Posterior vena cava (tissue), 2 donors: ENCODE data around the gene PRXL2B. TPM values are rescaled to one million over a fixed set of nuclear protein-coding genes. Genes with fewer than 3 reads are reported as not detected.

Experiments
- DNase-seq: peaks from one replicate; pipeline ENCODE4 v3.0.0-alpha.2; 2020; ENCODE audit warnings: low spot score
- intact Hi-C, 2 donors: fragments of 100-400 bp; cut with DNase I; formaldehyde crosslinking; loops; one replicate each; pipeline versions ENCODE4 v1.14.1 to v1.14.2; 2022 to 2023
- long read RNA-seq, 2 donors: library from polyadenylated mRNA; unstranded; transcript quantifications; one replicate each; pipeline ENCODE4 v2.0.0, GENCODE V29; 2020 to 2021
- total RNA-seq, 2 donors: library from RNA; stranded (reverse); fragmentation: NEBNext Ultra II Directional; extraction: Animal tissue kit (Norgen Biotek cat#: 25700); gene quantifications; one replicate each; pipeline ENCODE4 v1.2.1, GENCODE V29; 2021
- donor health status: DM: yes; HTN: yes; CAD: no.
- donor health status: DM: yes; HTN: yes; CAD: no.

Gene PRXL2B, protein sequence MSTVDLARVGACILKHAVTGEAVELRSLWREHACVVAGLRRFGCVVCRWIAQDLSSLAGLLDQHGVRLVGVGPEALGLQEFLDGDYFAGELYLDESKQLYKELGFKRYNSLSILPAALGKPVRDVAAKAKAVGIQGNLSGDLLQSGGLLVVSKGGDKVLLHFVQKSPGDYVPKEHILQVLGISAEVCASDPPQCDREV
- 10 to 100 TPM; 11.4 to 12.2 TPM for total RNA-seq
- long read RNA-seq, donor 1, partial matches to known transcripts, result 1 of 8 reads
- long read RNA-seq, donor 1, other reads (novel, unspliced or antisense), result 3 of 8 reads
- long read RNA-seq, donor 2, transcript PRXL2B-203 (7 exons, 2,689 nt), result minor isoform, 6 of 26 reads
- long read RNA-seq, donor 2, transcript PRXL2B-204 (7 exons, 2,749 nt), result major isoform, 7 of 26 reads
- long read RNA-seq, donor 2, partial matches to known transcripts, result 3 of 26 reads
- long read RNA-seq, donor 2, other reads (novel, unspliced or antisense), result 10 of 26 reads

DNA sequence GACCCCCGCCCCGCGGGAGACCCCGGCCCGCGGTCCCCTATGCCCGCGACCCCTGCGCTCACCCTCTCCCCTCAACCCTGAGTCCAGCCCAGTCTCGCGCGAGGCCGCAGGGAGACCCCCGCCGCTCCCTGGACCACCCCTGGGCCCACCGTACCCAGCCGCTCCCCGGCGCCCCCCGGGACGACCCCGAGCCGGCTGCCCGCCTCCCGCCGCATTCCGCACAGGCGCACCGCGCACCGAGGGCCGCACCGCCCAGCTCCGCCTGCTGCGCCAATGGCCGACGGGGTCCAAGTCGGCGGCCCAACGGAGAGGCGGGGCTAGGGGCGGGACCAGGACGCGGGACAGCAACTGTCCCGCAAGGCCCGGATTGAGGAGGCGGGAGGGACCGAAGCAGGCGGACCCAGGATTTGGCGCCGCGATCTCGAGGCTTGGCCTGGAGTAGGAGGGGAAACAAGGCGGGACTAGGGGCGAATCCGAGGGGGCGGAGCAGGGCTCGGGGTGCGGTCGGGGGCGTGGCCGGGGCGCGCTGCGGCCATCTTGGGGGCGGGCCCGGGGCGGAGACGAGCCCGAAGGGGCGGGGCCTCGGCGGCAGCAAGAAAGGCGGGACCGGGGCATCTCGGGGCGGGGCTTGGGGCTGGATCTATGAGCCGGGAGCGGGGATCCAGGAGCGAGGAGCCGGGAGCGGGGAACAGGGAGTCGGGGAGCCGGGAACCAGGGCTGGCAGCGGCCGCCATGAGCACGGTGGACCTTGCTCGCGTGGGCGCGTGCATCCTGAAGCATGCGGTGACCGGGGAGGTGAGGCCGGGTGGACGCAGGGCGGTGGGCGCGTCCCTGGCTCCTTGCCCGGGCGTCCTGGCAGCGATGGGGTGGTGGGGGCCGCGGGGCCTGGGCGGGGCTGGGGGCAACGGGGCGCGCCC is at the start of gene PRXL2B:
Gene PRXL2B, plus strand, starts transcription at position 624 of the 917 bp plus-strand sequence. Its CDS starts 109 bp downstream, at position 733.
- peak; percentile 100 for DNase-seq
- intact Hi-C loops, result no loop called here

DNA sequence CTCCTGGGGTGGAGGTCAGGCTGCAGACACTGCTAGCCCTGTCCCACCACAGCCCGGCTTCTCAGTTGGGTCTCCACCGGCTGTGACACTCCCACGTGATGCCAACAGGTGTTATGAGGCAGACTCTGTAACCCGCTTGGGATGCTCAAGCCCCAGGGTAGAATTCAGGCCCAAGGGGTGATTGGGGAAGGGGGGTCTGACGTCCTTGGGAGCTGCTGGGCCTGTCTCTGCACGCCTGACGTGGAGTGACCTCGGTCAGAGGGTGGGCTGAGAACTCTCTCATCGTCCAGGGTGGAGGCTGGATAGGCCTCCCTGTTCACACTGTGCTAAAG is 48.8 kb upstream of the PRXL2B start:
- no peak for DNase-seq
- intact Hi-C loops, result no loop called here

DNA sequence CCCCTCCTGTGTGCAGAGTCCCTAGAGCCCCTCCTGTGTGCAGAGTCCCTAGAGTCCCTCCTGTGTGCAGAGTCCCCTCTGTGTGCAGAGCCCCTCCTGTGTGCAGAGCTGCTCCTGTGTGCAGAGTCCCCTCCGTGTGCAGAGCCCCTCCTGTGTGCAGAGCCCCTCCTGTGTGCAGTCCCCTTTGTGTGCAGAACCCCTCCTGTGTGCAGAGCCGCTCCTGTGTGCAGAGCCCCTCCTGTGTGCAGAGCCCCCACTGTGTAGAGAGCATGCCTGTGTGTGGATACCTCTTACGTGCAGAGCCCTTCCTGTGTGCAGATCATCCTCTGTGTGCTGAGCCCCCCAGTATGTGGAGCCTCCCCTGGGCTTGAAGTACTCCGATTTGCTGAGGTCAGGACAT is 48.2 kb upstream of the PRXL2B start:
- intact Hi-C loops, result no loop called here
- no peak for DNase-seq

DNA sequence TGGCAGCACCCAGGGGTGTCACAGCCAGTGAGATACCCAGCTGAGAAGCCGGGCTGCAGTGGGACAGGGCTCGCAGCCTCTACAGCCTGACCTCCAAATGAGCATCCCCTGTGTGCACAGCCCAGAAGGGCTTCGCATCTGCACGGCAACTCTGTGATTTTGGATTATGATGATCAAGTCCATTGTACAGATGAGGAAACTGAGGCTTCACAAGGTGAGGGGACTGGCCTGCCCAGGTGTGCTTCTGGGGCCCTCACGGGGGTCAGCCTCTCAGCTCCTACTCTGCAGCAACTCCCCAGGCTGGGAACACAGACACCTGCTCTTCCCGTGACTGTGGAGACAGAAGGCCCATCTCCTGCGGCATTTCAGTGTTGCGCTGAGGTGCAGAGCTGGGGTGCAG is 47.7 kb upstream of the PRXL2B start:
- intact Hi-C loops, result no loop called here
- DNase-seq, result no peak

DNA sequence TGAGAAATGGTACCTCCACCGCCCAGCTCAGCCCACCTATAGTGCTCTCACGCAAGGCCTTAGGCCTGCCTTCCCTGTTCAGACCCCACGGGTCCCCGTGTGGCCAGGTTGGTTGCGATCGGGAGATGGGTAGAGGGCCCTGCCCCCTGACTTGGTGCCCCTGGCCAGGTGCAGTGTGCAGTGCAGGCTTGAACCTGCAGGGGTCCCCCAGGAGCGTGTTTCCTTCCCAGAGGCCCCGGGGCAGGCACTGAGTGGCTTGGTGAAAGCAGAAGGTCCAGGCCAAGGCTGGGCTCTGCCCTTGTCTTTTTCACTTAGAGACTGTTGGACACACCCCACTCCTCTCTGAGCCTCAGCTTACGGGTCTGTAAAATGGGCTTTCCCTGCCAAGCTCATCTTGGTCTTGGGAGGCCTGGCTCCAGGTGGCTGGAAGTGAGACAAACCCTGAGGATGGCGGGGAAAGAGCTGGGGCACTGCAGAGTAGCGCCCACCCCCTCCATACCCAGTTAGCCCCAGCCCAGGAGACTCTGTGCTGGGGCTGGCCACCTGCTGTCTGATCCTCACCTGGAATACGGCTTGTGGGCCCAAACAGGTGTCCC is 47.2 kb upstream of the PRXL2B start:
- intact Hi-C loops, result no loop called here
- no peak for DNase-seq

DNA sequence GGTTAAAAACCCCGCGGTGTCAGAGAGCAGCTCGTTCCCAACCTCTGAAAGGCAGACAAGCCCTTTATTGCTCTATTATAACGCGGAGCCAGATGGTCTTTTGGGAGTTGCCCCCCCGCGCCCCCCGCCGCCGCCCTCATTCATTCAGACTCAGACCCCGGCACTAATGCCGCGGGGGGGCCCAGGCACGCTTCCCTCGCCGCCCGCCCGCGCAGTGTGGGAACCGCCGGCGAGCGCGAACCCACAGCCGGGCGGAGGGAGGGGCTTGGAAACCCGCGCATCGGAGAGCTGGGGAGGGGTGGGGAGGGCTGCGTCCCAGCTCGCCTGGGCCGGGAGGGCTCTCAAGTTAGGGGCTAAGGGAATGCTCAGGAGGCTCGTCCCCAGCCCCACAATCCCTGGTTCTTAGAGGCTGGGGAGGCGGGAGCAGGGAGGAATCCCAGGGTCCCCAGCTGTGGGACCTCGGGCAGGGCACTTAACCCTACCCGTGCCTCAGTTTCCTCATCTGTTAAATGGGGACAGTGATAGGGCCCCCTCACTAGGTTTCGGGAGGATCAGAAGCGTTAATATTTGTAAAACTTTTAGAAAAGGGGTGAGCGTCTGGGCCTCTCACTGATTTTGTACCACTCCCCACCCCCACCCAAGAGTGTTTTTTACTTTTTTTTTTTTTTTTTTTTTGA is 45.6 kb upstream of the PRXL2B start:
- intact Hi-C loops, result no loop called here

DNA sequence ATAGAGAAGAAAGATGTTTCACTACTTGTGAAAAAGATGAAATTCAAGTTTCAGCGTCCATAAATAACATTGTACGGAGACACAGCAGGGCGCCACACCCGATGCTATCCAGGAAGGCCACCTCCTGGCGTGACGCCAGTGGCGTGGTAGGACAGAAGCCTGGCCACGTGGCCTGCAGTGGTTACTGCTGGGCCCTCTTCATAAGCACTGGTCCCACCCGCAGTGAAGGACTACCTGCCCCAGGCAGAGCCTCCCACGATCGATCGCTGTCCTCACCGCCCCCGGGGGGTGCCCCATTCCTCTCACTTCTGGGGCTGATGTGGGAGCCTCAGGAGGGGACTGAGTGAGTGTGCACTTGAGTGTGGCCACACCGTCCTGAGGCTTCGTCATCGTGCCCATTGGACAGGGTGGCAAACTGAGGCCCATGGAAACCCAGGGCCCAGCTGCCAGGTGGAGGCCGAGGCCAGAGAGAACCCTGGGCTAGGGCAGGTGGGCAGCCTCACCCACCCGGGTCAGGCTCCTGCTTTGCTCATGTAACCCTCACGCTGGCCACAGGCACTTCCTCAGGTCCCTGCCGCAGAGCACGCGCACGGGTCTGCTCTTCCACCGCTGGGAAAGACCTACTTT is 44.8 kb upstream of the PRXL2B start:
- no peak for DNase-seq
- intact Hi-C loops, result no loop called here

More for the DNA sequence above, 45.6 kb upstream of the PRXL2B start:
- no peak for DNase-seq

DNA sequence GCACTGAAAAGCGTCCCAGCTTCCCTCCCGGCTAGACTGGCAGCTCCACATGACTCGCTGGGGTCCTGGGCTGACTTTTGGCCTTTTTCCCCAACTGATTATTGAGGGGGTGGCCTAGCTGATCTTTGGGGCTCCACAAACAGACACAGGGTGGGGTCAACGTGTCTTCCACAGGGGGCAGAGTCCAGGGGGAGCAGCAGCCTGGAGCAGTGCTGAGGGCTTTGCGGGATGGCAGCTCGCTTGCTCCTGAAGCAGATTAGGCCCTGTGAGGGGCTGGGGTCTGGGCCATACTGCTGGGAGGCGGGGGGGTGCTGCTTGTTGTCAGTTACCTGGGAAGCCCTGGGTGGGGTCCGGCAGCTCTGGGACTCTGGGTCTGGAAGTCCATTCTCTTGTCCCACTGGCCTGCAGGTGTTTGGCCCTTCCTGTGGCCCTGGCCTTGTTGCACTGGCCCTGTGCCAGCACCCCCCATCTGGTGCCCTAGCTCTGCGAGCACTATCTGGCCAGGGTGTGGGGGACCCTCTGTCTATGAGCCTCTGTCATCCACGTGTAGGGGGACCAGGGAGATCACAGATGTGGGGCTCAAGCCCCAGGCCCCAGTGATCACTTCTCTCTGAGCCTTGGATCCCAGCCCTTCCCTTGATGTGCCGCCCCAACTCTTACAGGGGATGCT is 44.2 kb upstream of the PRXL2B start:
- DNase-seq, result no peak
- intact Hi-C loops, result no loop called here

DNA sequence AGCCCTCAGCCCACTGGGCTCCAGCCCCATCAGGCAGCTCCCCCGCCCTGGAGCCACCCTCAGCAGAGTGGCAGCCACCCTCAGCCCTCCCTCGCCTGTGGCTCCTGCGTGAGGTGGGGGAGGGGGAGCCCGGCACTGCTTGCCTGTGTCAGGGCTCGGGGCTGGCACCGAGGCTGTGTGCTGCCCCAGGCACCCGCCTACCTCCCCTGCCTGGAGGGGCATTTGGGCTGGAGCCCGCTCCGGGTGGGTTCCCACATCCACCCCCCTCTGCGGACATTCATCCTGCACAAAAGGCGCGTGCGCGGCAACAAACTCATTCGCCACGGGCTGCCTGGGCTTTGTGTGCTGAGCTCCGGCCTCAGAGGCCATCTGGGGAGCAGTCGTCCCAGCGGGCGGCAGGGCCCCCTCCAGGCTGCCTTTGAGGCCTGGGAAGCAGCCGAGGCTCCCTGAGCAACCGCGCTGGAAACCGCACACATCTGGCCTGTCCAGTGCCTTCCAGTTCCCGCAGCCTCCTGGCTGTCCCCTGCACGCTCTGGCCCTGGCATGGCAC is 43.0 kb upstream of the PRXL2B start:
- DNase-seq, result no peak
- intact Hi-C loops, result no loop called here

DNA sequence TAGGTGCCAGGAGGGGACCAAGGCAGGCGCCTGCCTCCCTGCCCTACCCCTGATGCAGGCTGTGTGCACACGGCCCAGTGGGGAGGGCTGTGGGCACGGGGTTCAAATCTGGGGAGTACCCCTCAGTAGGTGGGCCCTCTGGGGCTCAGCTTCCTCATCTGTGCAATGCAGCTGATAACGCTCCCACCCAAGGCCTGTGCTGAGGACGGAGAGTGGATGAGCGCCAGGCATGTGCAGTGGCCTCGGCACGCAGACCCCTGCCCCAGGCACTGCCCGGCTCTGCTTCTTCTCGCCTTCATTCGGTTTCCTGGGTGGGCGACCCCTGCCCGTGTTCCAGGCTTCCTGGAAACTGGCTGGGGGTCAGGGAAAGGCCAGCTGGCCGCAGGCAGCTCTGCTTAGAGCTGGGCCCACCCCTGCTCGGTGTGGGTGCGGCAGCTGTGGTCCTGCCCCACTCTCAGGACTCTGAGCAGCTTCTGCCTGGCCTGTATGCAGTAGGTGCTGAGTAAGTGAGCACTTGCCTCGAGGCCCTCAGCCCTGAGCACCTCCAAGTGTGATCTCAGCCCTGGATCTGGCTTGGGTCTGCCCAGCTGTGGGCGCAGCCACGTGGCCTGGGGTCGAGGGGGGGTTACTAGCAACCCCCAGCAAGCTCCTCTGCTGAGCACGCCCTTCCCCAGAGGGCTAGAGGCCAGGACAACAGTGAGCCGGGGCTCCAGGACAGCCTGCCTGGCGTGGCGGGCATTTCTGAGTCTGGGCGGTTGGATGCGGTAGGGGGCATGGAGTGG is 42.3 kb upstream of the PRXL2B start:
- no peak for DNase-seq
- intact Hi-C loops, result no loop called here

DNA sequence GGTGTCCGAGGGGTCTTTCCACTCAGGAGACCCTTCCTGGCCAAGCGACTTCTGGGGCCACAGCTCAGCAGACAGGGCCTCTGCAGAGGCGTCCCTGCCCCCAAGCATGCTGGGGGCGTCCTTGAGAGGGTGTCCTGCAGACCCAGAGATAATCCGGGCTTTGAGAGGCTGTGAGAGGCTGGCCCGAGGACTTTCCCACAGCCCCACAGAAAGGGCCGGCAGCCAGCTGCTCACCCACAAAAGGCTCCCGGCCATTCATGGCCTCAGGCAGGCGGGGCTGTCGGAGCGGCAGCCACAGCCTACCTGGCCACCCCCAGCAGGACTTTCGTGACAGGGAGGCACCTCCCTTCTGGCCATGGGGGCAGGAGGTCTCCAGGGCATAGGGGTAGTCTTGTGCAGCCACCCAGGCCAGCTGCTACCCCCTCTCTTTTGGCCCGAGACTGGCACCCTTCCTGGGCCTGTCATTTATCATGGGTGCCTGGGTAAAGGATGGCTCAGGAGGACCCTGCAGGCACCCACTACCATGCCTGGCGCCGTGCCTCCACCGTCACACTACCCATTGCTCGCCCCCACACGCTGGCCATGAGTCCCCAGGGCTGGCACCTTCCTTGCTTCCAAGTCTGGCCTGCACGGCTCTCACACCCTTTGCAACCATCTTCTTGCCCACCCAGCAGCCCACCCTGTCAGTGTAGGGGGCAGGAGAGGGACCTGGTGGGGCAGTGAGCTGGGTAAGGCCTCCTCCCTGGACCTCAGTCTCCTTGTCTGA is 41.5 kb upstream of the PRXL2B start:
- intact Hi-C loops, result loop anchor here in 1 of 2 donors (1.0 to 5.0 kb wide), 2 partner anchors 84 to 128 kb away; no protein-coding TSS in a partner anchor
- DNase-seq, result no peak

DNA sequence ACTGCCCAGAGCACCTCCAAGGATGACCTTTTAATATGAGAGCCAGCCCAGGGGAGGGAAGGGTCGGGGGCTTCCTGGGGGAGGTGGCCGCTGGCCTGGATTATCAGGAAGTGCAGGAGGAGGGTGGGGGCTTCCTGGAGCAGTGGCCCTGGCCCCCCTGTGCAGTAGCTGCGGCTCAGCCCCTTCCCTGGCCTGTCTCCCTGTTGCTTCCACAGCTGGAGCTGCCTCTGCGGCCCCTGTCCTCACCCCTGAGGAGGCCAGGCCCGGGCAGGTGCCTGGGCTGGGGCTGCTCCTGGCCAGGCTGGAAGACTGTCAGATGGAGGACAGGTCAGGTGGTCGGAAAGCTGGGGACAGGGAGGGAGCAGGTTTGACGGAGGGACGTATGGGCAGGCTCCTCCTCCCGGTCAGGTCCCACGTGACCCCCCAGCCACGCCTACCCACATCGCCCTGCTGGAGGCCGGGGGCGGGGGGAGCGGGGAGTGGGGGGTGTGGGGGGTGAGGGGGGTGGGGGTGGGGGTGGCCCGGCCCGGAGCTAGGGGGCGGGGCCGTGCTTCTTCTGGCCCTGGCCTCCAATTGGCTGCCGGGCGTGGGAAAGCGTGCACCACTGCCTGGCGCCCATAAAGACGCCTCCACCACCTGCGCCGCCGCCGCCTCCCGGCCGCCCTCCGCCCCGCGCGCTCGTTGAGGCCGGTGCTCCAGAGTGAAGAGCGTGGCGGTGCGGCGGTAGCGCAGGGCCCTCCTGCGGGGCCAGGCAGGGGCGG is 40.6 kb upstream of the PRXL2B start:
- DNase-seq, result peak; percentile 96
- intact Hi-C loops, result loop anchor here in 1 of 2 donors (1.0 to 5.0 kb wide), 2 partner anchors 85 to 129 kb away; no protein-coding TSS in a partner anchor

DNA sequence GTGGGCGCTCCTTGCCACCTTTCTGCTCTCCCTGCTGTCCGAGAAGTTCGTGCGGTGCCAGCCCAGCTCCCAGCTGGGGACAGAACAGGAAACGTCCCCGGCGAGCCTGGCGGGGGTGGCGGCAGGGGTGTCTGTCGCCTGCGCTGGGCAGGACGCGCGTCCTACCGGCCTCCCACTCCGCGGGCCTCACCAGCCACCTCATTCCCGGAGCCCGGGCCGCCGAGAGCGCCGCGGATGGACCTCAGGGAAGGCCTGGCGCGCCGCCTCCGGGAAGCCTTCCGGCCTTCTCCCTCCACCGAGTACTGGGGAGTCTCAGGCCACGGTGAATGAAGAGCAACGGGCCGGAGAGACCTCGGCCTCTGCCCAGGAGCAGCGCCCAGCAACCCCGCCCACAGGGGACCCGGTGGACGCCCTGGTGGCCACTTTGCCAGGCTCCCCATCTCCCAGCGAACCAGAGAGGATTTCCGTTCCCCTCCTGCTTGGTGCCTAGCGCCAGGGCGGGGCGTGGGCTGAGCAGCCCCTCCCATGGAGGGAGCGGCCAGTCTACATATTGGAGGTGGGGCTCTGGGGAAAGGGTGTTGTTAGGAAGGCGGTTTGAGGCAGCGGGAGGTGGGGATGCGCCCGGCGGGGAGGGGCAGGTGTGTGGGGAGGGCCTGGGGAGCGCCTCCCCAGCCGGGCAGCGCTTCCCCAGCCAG is 39.9 kb upstream of the PRXL2B start:
- intact Hi-C loops, result loop anchor here in 1 of 2 donors (5.0 kb wide), 1 partner anchor 129 kb away; no protein-coding TSS in a partner anchor
- DNase-seq, result peak; percentile 94

DNA sequence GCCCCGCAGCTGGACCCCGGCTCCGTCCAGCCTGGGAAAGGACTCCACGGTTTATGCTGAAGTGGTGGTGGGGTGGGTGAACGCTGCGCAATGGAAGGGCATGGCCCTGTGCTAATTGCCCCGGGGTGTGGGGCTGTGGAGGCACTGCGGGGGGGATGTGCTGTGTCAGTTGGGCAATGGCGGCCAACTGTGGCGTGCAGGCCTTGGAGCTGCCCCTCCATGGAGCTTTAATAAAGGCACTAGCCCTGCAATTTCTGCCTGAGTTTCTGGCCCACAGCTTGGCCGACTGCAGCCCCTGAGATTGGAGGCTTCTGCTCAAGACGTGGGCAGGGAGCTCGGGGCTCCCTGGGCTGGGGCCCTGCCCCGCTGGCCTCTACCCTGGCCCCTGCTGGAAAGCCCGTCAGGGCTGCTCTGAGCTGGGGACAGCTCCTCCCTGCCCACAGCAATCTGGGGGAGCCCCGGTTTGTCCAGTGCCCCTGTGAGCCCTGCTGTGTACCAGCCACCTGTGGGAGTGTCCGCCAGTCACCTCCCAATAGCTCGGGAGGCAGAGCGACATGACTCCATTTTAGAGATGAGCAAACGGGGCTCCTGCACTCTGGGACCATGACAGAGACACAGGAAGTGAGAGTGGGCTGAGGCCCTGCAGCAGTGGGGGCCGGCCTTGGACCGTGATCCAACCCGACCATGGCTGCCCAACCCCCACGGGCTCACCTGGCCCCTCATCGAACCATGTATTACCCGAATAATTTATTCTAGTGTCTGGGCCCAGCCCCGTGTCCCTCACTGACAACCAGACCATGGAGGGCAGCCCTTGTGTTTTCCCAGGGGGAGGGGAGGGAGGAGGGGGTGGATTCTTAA is 39.1 kb upstream of the PRXL2B start:
- no peak for DNase-seq
- intact Hi-C loops, result loop anchor here (2.0 to 5.0 kb wide), 2 partner anchors 130 to 135 kb away; partner anchors contain the start of gene PEX10 (in 1 of the 2)
